Measurements from ENCODE around the gene WSCD1. TPM values are rescaled to one million over a fixed set of nuclear protein-coding genes. Genes with fewer than 3 reads are reported as not detected.

WSCD1 gene
- total and polyA plus RNA-seq, 8 donors: 1.2 to 4.1 (median 2.6) TPM

GRCh38 chr17:6163612-6164333, 93.6 kb downstream of the WSCD1 start:
- ATAC-seq: no peak
- TF ChIP-seq, protein P1, sequence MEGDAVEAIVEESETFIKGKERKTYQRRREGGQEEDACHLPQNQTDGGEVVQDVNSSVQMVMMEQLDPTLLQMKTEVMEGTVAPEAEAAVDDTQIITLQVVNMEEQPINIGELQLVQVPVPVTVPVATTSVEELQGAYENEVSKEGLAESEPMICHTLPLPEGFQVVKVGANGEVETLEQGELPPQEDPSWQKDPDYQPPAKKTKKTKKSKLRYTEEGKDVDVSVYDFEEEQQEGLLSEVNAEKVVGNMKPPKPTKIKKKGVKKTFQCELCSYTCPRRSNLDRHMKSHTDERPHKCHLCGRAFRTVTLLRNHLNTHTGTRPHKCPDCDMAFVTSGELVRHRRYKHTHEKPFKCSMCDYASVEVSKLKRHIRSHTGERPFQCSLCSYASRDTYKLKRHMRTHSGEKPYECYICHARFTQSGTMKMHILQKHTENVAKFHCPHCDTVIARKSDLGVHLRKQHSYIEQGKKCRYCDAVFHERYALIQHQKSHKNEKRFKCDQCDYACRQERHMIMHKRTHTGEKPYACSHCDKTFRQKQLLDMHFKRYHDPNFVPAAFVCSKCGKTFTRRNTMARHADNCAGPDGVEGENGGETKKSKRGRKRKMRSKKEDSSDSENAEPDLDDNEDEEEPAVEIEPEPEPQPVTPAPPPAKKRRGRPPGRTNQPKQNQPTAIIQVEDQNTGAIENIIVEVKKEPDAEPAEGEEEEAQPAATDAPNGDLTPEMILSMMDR (IDR thresholded peaks at IDR 0.05): no peak
- FAIRE-seq: no peak
- no peak overlapping the region for H3K27ac ChIP-seq
- no peaks in the 10 kb centered on the region for H3K9me3 ChIP-seq
- H3K4me3 ChIP-seq: no peak overlapping the region
- no peaks in the 10 kb centered on the region for H3K4me1 ChIP-seq
- H3K27me3 ChIP-seq: peaks cover 0 to 3% (median 0%) of the 10 kb centered on the region in 4 donors
- no peaks in the 10 kb centered on the region for H3K36me3 ChIP-seq
- 63 to 64% methylated on average over 6 of the region's 6 CpGs for WGBS, 2 donors
- DNase-seq: peak in 1 of 6 donors; percentile 26
- intact Hi-C loops (cut with DNase I): no loop called here

GRCh38 chr17:6164996-6165395, 94.8 kb downstream of the WSCD1 start:
- DNase-seq (no peak), ATAC-seq (no peak), FAIRE-seq (no peak)
- Histone ChIP-seq H3K27me3 (peaks cover 0 to 3% (median 0%) of the 10 kb centered on the region in 4 donors), H3K4me1 (no peaks in the 10 kb centered on the region), H3K27ac (no peak overlapping the region), H3K36me3 (no peaks in the 10 kb centered on the region), H3K9me3 (no peaks in the 10 kb centered on the region), H3K4me3 (no peak overlapping the region)
- intact Hi-C loops (cut with DNase I): no loop called here
- WGBS, 2 donors: 64 to 72% methylated on average over 5 of the region's 5 CpGs
- TF ChIP-seq, protein P1 (IDR thresholded peaks at IDR 0.05): no peak

- 61 to 78% methylated on average over 6 of the region's 6 CpGs for WGBS, 2 donors
- intact Hi-C loops (cut with DNase I): no loop called here
- Histone ChIP-seq H3K27me3 (peaks cover 0 to 3% (median 0%) of the 10 kb centered on the region in 4 donors), H3K9me3 (no peaks in the 10 kb centered on the region), H3K36me3 (no peaks in the 10 kb centered on the region), H3K27ac (no peak overlapping the region), H3K4me1 (no peaks in the 10 kb centered on the region), H3K4me3 (no peak overlapping the region)
- no peak for DNase-seq
- FAIRE-seq: no peak
- ATAC-seq: no peak
- TF ChIP-seq, protein P1 (IDR thresholded peaks at IDR 0.05): no peak
These were observed 95.6 kb downstream of the WSCD1 start for GRCh38 chr17:6165806-6166205.

GRCh38 chr17:6166492-6167179, 96.5 kb downstream of the WSCD1 start:
- FAIRE-seq (no peak), DNase-seq (no peak), ATAC-seq (no peak)
- TF ChIP-seq, protein P1 (IDR thresholded peaks at IDR 0.05): no peak
- H3K4me1 ChIP-seq: no peaks in the 10 kb centered on the region
- no peak overlapping the region for H3K4me3 ChIP-seq
- no peaks in the 10 kb centered on the region for H3K36me3 ChIP-seq
- H3K27ac ChIP-seq: no peak overlapping the region
- H3K9me3 ChIP-seq: no peaks in the 10 kb centered on the region
- H3K27me3 ChIP-seq: peaks cover 0 to 3% (median 0%) of the 10 kb centered on the region in 4 donors
- 45 to 60% methylated on average over 6 of the region's 6 CpGs for WGBS, 2 donors
- intact Hi-C loops (cut with DNase I): no loop called here

- intact Hi-C loops (cut with DNase I): no loop called here
- H3K4me3 ChIP-seq: no peak overlapping the region
- peaks cover 0 to 3% (median 0%) of the 10 kb centered on the region in 4 donors for H3K27me3 ChIP-seq
- ATAC-seq (no peak), DNase-seq (no peak), FAIRE-seq (no peak)
- TF ChIP-seq, protein P1 (IDR thresholded peaks at IDR 0.05): no peak
- 53 to 60% methylated on average over 6 of the region's 6 CpGs for WGBS, 2 donors
- no peak overlapping the region for H3K27ac ChIP-seq
- H3K4me1 ChIP-seq: no peaks in the 10 kb centered on the region
- H3K36me3 ChIP-seq: no peaks in the 10 kb centered on the region
- no peaks in the 10 kb centered on the region for H3K9me3 ChIP-seq
These were observed 98.1 kb downstream of the WSCD1 start for GRCh38 chr17:6168296-6168695.
